Left ventricle myocardium superior (tissue), 1 donor: ENCODE data around the gene TMOD3. TPM values are rescaled to one million over a fixed set of nuclear protein-coding genes. Genes with fewer than 3 reads are reported as not detected.
A peak's percentile ranks its signal among the peaks of the same experiment; 100 is the strongest.

Experiments used
- ATAC-seq: fragments of 200-7000 bp; cut with Tn5 transposase; one replicate; pipeline ENCODE4 v1.9.1; 2020; ENCODE audit warnings: mild to moderate bottlenecking, moderate library complexity
- DNase-seq: peaks from one replicate; pipeline ENCODE4 v3.0.0-alpha.2; 2020
- intact Hi-C: fragments of 100-400 bp; cut with micrococcal nuclease; formaldehyde crosslinking; loops from one replicate; pipeline ENCODE4 v1.11.0; 2022
- total RNA-seq: library from RNA; stranded (reverse); fragmentation: NEBNext Ultra II Directional; extraction: Animal tissue kit (Norgen Biotek cat#: 25700); gene quantifications from one replicate; pipeline ENCODE4 v1.2.1, GENCODE V29; 2021
- donor health status: DM: no; HTN: yes; CAD: no; lungs with severe emphysema.

TMOD3 gene
- total RNA-seq, 1 donor from 2014 or later = 19.9 TPM

DNA sequence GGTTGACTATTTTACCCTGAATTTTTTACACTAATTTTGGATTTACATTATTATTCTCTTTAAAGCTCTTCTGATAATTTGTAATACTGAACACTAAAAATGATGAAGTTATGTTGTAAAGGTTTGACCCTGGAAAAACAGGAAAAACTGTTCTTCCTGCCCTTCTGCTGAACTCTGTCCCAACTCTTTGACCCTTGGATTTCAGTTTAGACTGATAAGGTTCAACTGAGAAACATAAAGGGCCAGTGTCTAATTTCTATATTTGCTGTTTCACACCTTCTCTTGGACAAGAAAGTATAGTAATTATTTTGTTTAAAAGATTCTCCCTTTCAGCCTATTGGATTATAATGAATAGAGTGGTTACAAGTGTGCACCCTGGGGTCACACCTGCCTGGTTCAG, 12.8 kb upstream of the TMOD3 start:
- intact Hi-C loops = no loop called here
- DNase-seq = no peak
- no peak for ATAC-seq

DNA sequence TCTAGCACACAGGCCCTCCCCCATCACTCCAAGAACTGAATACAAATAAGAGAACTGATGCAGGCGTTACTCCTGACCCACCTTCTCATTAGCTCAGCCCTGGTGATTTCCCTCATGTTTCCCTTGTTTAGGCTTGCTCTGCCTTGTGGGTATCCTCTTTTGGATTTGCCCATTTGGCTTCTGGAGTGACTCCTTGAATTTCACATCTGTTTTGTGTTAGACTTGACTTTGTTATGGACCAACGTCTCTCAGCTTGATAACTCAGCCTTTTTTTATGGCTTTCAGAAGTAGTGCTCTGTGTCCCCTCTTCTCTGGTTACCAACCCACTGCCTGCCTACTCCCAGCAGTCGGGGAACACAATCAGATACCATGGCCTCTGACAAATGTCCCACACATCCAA, 11.3 kb upstream of the TMOD3 start:
- ATAC-seq (no peak), DNase-seq (no peak)
- intact Hi-C loops = no loop called here

DNA sequence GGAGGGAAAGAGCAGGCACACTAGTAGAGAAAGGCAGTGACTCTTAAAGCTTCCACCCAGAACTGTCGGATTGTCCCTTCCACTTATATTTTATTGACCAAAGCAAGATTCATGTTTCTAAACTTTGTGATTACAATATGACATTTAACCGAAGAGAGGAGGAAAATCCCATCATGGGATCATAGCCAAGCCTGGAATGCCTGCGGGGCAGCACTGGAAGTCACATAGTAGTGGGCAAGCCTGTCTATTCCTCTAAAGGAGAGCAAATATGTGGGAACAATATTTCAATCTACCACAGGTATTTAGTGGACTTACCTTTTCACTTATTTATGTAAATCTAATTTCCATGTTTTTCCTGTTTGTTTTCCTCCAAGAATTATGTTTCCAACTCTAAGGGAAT, 3.8 kb upstream of the TMOD3 start:
- intact Hi-C loops = no loop called here
- no peak for ATAC-seq
- DNase-seq = no peak

DNA sequence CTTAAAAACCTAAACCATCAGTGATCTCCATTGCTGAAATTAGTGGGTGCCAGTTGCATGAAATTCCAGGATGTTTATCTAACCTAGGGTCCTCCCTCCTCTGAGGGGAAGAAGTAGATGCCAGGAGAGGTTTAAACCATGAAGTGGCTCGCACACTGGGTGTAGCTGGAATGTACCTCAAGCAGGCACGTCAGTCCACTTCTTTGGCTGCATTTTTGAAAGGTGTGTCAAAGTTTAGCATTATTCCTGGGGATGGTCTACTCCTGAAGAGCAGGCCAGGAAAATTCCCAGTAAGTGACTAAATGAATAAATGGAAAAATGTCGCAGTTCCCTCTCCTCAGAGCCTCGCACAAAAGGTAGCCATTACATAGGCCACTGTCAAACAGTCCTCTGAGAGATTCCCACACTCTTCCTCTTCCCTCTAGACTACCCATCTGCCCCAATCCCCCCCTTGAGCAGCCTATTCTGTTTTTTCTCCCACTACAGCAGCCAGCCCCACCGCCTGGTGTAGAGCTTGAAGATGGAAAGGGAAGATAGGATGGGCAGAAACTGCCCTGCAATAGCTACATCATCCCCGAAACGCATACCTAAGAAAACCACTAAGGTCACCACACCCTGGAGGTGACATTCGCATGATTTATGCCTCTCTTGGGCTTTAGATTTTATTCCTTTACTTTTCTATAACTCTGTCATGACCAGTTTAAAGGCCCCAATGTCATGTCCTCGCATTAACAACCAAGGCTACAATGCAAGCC, 655 bp upstream of the TMOD3 start:
- DNase-seq (no peak), ATAC-seq (no peak)
- intact Hi-C loops = no loop called here

DNA sequence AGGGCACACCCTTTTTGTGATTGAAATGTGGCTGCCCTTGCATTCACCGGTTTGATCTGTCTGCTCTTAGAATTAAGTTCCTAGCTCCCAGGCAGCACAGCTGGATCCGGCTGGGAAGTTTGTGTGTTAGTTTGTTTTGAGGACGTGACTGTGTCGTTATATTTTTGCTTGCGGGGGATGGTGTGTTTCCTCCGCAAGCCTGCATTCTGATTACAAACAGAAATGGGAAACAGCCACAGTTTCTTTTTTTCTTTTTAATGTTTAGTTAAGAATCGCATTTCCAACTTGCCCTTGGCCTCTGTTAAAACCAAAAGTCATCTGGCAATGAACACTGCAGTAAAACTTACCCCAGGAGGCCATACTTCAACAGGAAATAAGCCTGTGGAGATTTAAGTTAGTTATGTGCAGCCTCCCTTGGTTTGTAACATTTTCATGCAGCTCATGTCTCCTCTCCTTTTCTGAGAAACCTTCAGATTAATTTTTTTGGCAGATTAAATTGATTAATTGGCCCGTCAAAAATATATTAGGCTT, 888 bp downstream of the TMOD3 start:
- intact Hi-C loops = loop anchor here (10.0 kb wide), 1 partner anchor 54 kb away; no protein-coding TSS in a partner anchor
- DNase-seq = no peak
- peak; percentile 35 for ATAC-seq

DNA sequence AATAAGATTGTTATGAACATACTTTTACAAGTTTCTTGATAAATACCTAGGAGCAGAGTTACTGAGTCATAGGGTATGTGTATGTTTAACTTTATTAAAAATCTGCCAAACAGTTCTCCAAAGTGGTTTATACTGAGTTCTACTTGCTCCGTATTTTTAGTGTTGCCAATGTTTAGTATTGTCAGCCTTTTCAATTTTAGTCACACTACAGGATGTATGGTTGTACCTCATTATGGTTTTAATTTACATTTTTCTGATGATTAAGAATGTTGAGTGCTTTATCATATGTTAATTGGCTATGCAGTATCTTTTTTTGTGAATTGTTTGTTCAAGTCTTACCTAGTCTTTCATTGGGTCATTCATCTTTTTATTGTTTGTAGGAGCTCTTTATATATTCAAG, 4.3 kb downstream of the TMOD3 start:
- intact Hi-C loops = loop anchor here (10.0 kb wide), 1 partner anchor 51 kb away; no protein-coding TSS in a partner anchor
- no peak for ATAC-seq

DNA sequence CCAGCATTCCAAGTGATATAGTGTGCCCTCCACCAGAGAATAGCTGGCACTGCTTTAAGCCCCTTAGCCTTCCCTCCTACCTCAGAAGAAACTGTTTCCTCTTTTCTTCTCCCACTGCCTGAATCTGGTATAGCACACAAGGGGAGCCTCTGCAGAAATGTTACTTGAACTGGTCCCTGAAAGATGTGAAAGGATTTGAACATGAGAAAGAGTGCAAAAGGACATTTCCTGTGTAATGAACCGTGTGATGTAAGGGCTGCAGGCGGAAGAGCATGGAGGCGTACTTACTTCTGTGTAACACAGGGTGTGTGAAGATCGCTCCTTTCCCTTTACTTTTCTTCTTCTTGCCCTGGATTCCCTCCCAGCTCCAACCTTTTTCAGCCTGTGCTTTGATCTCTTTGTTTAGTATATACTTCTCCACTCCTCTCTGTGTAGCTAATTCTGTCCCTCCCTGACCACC, 8.4 kb downstream of the TMOD3 start:
- ATAC-seq = peak; percentile 39
- no peak for DNase-seq
- intact Hi-C loops = loop anchor here (10.0 kb wide), 1 partner anchor 47 kb away; no protein-coding TSS in a partner anchor

More for the DNA sequence above, 4.3 kb downstream of the TMOD3 start:
- DNase-seq = no peak

DNA sequence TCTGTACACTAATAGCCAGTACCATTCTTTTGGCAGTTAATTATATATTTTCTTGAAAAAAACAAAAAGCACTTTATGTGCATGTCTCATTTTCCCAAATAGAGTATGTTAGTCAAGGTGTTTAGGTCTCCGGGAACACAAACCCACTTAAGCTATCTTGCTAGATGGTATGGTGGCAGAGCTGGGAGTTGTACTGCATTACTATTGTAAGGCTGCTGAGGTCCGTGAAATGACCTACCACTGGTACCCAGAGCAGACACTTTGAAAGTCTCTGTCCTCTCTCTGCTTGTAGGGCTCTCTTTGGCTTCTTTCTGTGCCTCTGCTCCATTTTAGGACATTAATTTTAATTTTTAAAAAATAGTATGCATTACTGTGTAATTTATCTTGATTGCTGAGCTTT, 8.8 kb downstream of the TMOD3 start:
- intact Hi-C loops = loop anchor here (10.0 kb wide), 1 partner anchor 47 kb away; no protein-coding TSS in a partner anchor
- peak; percentile 38 for ATAC-seq

DNA sequence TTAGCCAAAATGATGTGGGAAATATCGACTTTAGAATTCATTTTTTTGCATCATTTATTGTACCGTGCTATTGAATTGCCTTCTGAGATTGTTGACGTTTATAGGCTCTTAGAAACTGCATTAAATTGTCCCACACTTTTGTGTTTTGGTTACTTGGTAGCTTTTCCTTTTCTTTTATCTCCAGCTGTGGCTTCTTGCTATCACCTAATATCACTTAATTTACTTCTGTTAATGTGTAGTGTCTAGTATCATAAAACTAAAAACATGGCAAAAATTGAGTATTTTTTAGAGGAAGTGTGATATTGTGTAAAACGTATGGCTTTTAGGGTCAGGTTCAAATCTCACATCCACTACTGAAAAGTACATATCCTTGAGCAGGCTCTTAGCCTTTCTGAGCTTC, 11.2 kb downstream of the TMOD3 start:
- DNase-seq (no peak), ATAC-seq (no peak)
- intact Hi-C loops = no loop called here

More for the DNA sequence above, 8.8 kb downstream of the TMOD3 start:
- no peak for DNase-seq

DNA sequence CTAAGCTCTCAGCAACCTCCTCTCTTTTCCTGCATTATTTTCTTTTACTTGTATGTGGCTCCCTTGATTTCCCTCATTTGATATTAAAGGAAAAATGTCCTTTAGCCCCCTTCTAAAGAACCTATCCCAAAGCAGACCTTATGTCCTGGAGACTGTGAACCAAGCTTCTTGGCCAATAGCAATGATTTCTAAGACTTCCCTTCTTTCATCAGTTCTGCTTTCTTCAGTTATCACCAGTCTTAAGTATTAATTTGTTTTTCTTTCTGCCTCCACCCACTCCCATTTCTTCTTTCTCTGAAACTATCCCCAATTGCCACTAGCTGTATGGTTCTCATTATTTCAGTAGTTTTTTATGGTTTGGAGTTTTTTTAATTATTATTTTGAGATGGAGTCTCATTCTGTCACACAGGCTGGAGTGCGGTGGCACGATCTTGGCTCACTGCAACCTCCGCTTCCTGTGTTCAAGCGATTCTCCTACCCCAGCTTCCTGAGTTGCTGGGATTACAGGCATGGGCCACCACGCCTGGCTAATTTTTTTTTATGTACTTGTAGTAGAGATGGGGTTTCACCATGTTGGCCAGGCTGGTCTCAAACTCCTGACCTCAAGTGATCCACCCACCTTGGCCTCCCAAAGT, 12.1 kb downstream of the TMOD3 start:
- DNase-seq (no peak), ATAC-seq (peak; percentile 14)
- intact Hi-C loops = no loop called here

DNA sequence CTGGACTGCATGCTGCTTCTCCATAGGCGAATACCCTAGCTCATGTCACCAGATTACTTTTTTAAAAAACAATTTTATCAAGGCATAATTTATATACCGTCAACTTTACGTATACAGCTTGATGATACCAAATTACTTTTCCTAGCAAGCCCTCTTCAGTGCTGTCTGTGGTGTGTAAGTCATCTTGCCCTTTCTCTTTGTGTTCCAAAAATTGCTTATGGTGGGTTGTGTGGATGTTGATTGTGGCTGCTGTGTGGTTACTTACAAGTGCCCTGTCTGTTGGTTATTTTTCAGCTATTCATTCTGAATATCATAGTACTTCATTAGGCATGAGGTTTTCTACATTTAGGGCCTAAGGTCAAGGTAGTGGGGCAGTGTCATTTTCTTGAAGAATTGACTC, 12.8 kb downstream of the TMOD3 start:
- ATAC-seq (no peak), DNase-seq (no peak)
- intact Hi-C loops = no loop called here

DNA sequence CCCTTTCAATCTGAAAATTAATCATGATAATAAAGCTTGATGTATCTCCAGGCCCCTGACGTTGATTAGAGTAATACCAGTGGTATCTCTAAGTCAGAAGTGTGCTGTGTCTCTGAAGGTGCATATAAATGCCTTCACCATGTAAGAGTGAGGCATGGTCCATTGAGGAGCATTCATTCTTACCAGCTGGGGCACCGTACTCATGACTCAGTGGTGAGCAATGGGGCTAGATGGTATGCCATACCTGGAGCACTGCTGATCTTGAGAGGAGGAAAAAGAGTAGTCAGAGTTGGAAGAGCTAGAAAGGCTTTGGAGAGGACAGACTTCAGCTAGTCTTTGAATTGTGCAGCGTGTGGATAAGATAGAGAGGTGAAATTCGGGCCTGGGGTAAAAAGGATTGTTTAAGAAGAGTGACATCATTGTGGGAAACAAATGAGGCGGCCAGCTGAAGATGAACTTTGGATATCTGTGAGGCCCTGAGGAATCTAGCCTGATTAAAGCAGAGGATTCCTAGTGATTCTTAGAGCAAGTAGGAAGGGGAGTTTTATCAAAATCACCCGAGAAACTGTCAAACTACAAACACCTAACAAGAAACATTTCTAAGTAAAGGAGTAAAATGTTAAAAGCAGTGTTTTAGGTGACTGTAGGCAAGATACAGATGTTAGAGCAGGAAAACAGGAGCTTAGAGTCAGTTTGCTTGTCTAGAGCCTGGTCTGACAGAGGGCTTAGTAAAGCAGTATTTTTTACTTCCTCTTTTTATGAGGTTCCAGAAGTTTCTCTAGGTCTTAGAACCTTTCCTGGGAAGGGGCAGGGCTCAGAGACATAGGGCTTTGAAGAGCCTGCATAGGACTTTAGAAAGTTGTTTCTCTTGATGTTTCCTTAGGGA, 13.6 kb downstream of the TMOD3 start:
- no peak for DNase-seq
- intact Hi-C loops = no loop called here
- ATAC-seq = no peak

DNA sequence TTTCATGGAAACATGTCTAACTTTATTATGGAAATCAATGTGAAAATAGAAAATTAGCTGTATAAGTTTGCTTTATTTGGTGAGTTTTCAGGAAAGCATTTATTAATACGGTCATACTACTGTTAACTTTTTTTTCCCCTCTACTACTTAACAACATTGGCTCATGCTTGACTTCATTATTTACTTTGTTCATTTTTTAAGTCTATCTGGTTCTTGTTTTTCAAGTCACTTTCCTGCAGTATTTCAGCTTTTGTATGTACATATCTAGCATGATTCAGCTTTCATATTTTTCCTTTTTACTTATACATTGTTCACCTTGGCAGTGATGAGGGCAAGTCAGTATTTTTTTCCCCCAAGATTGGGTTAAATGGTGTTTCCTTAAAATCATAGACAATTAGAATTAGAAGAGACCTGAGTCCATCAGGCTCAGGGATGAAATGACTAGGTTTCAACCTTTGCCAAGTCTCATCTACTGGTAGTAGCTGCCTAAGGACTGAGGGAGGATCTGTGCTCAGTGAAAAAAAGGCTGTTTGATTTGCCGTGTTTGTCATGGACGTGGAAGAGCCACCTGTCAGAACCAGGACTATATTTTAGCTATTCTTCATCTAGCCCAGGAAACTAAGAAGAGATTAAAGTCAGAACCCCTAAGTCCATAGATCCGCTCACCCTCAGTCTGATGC, 15.4 kb downstream of the TMOD3 start:
- intact Hi-C loops = no loop called here
- DNase-seq = no peak
- no peak for ATAC-seq

DNA sequence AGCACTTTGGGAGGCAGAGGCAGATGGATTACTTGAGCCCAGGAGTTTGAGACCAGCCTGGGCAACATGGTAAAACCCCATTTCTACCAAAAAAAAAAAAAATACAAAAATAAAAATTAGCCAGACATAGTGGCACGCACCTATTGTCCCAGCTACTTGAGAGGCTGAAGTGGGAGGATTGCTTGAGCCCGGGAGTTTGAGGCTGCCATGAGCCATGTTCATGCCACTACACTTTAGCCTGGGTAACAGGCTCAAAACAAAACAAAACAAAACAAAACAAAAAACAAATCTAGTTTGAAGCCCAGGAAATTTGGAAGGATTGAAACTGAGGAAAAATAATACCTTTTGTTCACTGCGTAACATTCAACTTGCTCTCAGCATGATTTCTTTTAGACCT, 16.6 kb downstream of the TMOD3 start:
- no peak for ATAC-seq
- intact Hi-C loops = no loop called here
- no peak for DNase-seq

DNA sequence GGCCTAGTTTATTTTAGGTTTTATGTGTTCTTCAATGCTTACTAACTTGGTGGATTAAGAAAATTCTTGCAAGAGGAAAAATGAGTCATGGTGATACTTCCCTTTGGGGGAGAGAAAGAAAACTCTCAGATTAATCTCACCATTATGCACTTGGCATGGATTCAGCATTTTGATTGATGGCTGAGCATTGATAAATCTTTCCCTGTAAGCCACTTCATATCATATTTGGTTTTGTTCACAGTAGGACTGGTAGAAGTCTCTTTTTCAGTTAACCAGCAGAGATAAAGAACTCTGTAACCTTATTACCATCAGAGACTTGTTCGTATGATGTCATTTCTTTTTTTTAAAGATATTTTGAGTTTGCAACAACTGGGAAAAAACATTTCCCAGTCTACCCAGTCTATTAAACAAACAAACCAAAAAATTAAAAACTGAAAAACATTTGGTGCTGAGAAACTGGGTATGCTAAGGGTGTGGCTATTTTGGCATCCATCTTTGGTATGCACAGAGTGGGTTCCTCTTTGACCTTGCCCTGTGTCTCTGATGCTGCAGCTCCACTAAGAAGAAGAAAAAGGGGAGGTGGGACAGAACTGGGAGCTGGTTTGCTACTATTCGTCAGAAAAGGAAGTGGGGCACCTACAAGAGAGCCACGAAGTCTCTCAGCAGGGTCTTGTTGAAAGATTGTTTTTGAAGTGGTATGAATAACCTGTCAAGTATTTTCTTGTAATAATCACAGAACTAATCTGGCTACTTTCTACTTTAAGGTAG, 17.2 kb downstream of the TMOD3 start:
- intact Hi-C loops = no loop called here
- DNase-seq = no peak
- peak; percentile 34 for ATAC-seq

DNA sequence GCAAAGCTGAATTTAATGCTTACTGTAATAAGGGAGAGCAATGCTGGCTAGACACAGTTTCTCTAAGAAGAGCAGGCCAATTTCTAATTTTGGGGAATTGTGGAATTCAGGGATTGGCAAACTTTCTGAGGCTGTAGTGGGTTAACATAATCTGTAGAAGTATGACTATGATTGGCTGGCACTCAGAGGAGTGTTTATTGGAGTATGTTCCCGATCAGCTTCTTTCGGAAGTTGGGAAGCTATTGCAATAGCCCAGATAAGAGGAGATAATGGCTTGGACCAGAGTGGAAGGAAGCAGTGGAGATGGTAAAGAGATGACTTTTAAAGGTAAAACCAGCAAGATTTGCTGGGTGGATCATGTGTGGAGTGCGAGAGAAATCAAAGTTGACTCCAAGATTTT, 19.4 kb downstream of the TMOD3 start:
- intact Hi-C loops = no loop called here
- DNase-seq (no peak), ATAC-seq (peak; percentile 27)

DNA sequence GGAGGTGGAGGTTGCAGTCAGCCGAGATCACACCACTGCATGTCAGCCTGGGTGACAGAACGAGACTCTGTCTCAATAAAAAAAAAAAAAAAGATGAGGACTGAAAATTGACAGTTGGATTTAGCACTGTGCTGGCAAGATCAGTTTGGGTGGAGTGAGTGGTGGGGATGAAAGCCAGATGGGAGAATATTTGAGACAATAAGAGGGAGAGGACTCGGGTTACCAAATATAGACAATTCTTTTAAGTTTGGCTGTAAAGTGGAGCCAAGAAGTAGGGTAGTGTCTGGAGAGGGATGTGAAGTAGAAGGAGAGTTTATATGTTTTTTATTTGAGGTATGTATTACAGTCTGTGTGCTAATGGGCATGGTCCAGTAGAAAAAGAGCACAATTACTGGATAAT, 20.4 kb downstream of the TMOD3 start:
- DNase-seq (no peak), ATAC-seq (no peak)
- intact Hi-C loops = no loop called here

DNA sequence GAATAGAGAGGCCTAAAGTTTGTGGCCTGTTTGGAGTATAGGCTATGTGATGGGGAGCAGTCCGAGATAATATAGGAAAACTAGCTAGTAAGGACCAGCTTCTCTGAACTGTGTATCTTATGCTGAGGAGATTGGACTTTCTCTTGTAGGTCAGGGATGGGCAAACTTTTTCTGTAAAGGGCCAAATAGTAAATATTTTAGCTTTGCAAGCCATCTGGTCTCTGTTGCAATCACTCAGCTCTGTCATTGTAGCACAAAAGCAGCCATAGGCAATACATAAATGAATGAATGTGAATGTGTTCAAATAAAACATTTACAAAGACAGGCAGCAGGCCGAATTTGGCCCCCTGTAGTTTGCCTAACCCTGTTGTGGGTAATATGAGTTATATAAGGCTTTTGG, 24.5 kb downstream of the TMOD3 start:
- no peak for ATAC-seq
- DNase-seq = no peak
- intact Hi-C loops = no loop called here
